CD14-positive monocyte (primary cell): ENCODE results near the gene CACNA1E. TPM values are rescaled to one million over a fixed set of nuclear protein-coding genes. Genes with fewer than 3 reads are reported as not detected.

Experiments
- DNase-seq, 3 donors: peaks; one replicate each; pipeline ENCODE4 v3.0.0-alpha.2; 2011 to 2022
- H2AFZ ChIP-seq: 2 replicates; pipeline ENCODE4 v1.6.0; 2012; ENCODE audit warnings: mild to moderate bottlenecking, low read depth, low read length, inconsistent platforms; ENCODE audit not compliant: insufficient read depth, poor library complexity, severe bottlenecking
- H3K27ac ChIP-seq, 2 donors: 1 replicate in 1 of 2; 2 replicates in 1 of 2; pipeline ENCODE4 v1.5.1; 2012 to 2013; ENCODE audit warnings: low read length in 2 of 2, control low read depth in 1 of 2, inconsistent platforms in 1 of 2, low read depth in 1 of 2, mild to moderate bottlenecking in 1 of 2
- H3K27me3 ChIP-seq, 2 donors: one replicate each; pipeline versions ENCODE4 v1.6.0 to v1.6.1; 2011 to 2013; ENCODE audit warnings: low read length in 2 of 2; ENCODE audit not compliant: control insufficient read depth in 2 of 2, insufficient read depth in 2 of 2
- H3K36me3 ChIP-seq, 2 donors: replicated peaks in 1 of 2; 1 replicate in 1 of 2; 2 replicates in 1 of 2; pipeline versions ENCODE4 v1.5.1 to v1.6.1; 2012 to 2013; ENCODE audit warnings: low read length in 2 of 2, control low read depth in 1 of 2, inconsistent platforms in 1 of 2, mild to moderate bottlenecking in 1 of 2; ENCODE audit not compliant: insufficient read depth in 2 of 2, control insufficient read depth in 1 of 2
- H3K4me1 ChIP-seq, 2 donors: 1 replicate in 1 of 2; 2 replicates in 1 of 2; pipeline versions ENCODE4 v1.5.1 to v1.6.1; 2012 to 2013; ENCODE audit warnings: low read length in 2 of 2, control low read depth in 1 of 2, inconsistent platforms in 1 of 2, mild to moderate bottlenecking in 1 of 2, moderate library complexity in 1 of 2; ENCODE audit not compliant: insufficient read depth in 2 of 2, control insufficient read depth in 1 of 2
- H3K4me2 ChIP-seq: replicated peaks from 2 replicates; pipeline ENCODE3; 2012; ENCODE audit warnings: low read length, moderate library complexity, mild to moderate bottlenecking; ENCODE audit not compliant: poor library complexity, severe bottlenecking; ENCODE audit errors: extremely low read depth
- H3K4me3 ChIP-seq, 3 experiments: fragments of 200-600 bp in 1 of 3; sonication (generic) in 1 of 3; replicated peaks in 1 of 3; 1 replicate in 2 of 3; 2 replicates in 1 of 3; pipeline ENCODE4 v1.5.1; 2011 to 2013; ENCODE audit warnings: low read length in 3 of 3, mild to moderate bottlenecking in 3 of 3, control low read depth in 2 of 3, low read depth in 2 of 3, inconsistent platforms in 1 of 3, moderate library complexity in 1 of 3
- H3K79me2 ChIP-seq: 2 replicates; pipeline ENCODE4 v1.6.0; 2012; ENCODE audit warnings: mild to moderate bottlenecking, control low read depth, inconsistent platforms, low read length, moderate library complexity; ENCODE audit not compliant: insufficient read depth
- H3K9ac ChIP-seq: 2 replicates; pipeline ENCODE4 v1.6.0; 2017; ENCODE audit warnings: low read length, mild to moderate bottlenecking; ENCODE audit not compliant: insufficient read depth, poor library complexity, severe bottlenecking
- H3K9me3 ChIP-seq, 2 donors: replicated peaks in 1 of 2; 1 replicate in 1 of 2; 2 replicates in 1 of 2; pipeline versions ENCODE4 v1.5.1 to v1.6.1; 2012 to 2013; ENCODE audit warnings: low read length in 2 of 2, control low read depth in 1 of 2; ENCODE audit not compliant: control insufficient read depth in 1 of 2, insufficient read depth in 1 of 2
- H4K20me1 ChIP-seq: 2 replicates; pipeline ENCODE4 v1.6.0; 2012; ENCODE audit warnings: mild to moderate bottlenecking, low read length, control low read depth, moderate library complexity; ENCODE audit not compliant: insufficient read depth
- H3K27ac Mint-ChIP-seq, 7 donors: one replicate each; pipeline ENCODE4 v1.8.0; 2020; ENCODE audit warnings: mild to moderate bottlenecking in 7 of 7, mixed read lengths in 7 of 7, moderate library complexity in 6 of 7, inconsistent platforms in 2 of 7
- H3K27me3 Mint-ChIP-seq, 3 donors: one replicate each; pipeline ENCODE4 v1.8.0; 2021 to 2022; ENCODE audit warnings: low read depth in 3 of 3, mild to moderate bottlenecking in 3 of 3, mixed read lengths in 3 of 3, moderate library complexity in 3 of 3, inconsistent platforms in 1 of 3
- H3K36me3 Mint-ChIP-seq, 2 donors: one replicate each; pipeline ENCODE4 v1.8.0; 2020; ENCODE audit warnings: mixed read lengths in 2 of 2, inconsistent platforms in 1 of 2, mild to moderate bottlenecking in 1 of 2
- H3K4me1 Mint-ChIP-seq: one replicate; pipeline ENCODE4 v1.8.0; 2020; ENCODE audit warnings: mild to moderate bottlenecking, mixed read lengths
- H3K4me3 Mint-ChIP-seq, 2 donors: one replicate each; pipeline ENCODE4 v1.8.0; 2020; ENCODE audit warnings: mild to moderate bottlenecking in 2 of 2, mixed read lengths in 2 of 2, moderate library complexity in 1 of 2
- H3K9me3 Mint-ChIP-seq, 7 donors: one replicate each; pipeline ENCODE4 v1.8.0; 2020 to 2022; ENCODE audit warnings: mixed read lengths in 7 of 7, mild to moderate bottlenecking in 6 of 7, moderate library complexity in 6 of 7, inconsistent platforms in 2 of 7
- CTCF ChIP-seq: fragments of 200-600 bp; IDR thresholded peaks from one replicate; pipeline ENCODE4 v1.8.0; 2022; ENCODE audit warnings: antibody characterized with exemption, mild to moderate bottlenecking
- WGBS: methylation state at CpG from one replicate; pipeline ENCODE4 v1.1.5; 2013; ENCODE audit warnings: missing lambda C conversion rate; ENCODE audit not compliant: insufficient coverage; 5-methylcytosine and 5-hydroxymethylcytosine counted together
- intact Hi-C, 2 donors: fragments of 100-400 bp; cut with micrococcal nuclease; formaldehyde crosslinking; loops; one replicate each; pipeline versions ENCODE4 v1.15.0 to v1.15.1; 2023
- polyA plus RNA-seq, 3 donors: library from polyadenylated mRNA; depleted of rRNA in 1 of 3; unstranded in 2 of 3; stranded (reverse) in 1 of 3; fragments of 300-500 nt in 2 of 3; fragments of >200 nt in 1 of 3; fragmentation: Illumina TruSeq in 2 of 3; gene quantifications; 1 replicate in 2 of 3; 2 replicates in 1 of 3; pipeline ENCODE4 v1.2.3, GENCODE V29; 2012 to 2021

The CACNA1E gene
- polyA plus RNA-seq, 3 donors, result 0.04 TPM; not detected in 2

DNA sequence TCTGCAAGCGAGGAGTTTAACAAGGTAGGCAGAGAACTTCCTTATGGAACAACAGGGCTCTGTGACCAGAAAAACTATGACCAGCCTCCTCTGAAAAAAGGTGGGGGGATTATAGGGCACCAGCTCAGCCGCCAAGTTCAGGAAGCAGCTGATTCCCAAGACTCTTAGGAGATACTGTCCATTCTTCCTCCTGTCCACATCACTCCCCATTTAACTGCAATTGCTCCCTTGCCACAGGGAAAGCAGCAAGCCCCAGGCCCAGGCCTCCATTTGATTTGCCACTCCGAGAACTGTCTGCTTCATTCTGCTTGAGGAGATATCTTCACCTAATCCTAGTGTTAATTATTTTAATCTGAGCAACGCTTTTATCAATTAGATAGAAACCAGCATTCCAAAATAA, 323.9 kb downstream of the CACNA1E start:
- H4K20me1 ChIP-seq, result no peaks in the 10 kb centered on the region
- H3K27me3 Mint-ChIP-seq, result no peaks in the 10 kb centered on the region
- H3K9me3 Mint-ChIP-seq, result peaks cover 0 to 2% (median 0%) of the 10 kb centered on the region in 7 donors
- no peaks in the 10 kb centered on the region for H3K9me3 ChIP-seq
- no CpG with 5 or more reads among the region's 4 CpGs for WGBS
- intact Hi-C loops, result no loop called here
- H3K4me2 ChIP-seq, result no peak overlapping the region
- H3K9ac ChIP-seq, result no peak overlapping the region
- no peaks in the 10 kb centered on the region for H3K36me3 Mint-ChIP-seq
- H3K4me3 Mint-ChIP-seq, result no peak overlapping the region
- H3K27me3 ChIP-seq, result no peaks in the 10 kb centered on the region
- no peak for DNase-seq
- no peak overlapping the region for H3K27ac ChIP-seq
- H3K79me2 ChIP-seq, result no peaks in the 10 kb centered on the region
- H3K4me1 ChIP-seq, result no peaks in the 10 kb centered on the region
- H3K4me1 Mint-ChIP-seq, result no peaks in the 10 kb centered on the region
- H3K4me3 ChIP-seq, result no peak overlapping the region
- no peak overlapping the region for H2AFZ ChIP-seq
- TF ChIP-seq CTCF, result no peak
- H3K36me3 ChIP-seq, result no peaks in the 10 kb centered on the region
- peak overlapping the region in 1 of 7 donors; percentile 12 for H3K27ac Mint-ChIP-seq

GRCh38 chr1:181809991-181810545, 326.8 kb downstream of the CACNA1E start:
- Histone ChIP-seq H3K4me2 (no peak overlapping the region), H3K4me3 (no peak overlapping the region), H3K79me2 (no peaks in the 10 kb centered on the region), H3K27me3 (no peaks in the 10 kb centered on the region), H3K36me3 (no peaks in the 10 kb centered on the region), H4K20me1 (no peaks in the 10 kb centered on the region), H3K4me1 (no peaks in the 10 kb centered on the region), H3K9me3 (no peaks in the 10 kb centered on the region), H3K9ac (no peak overlapping the region), H3K27ac (no peak overlapping the region), H2AFZ (no peak overlapping the region)
- Mint-ChIP-seq H3K4me3 (no peak overlapping the region), H3K9me3 (peaks cover 0 to 3% (median 1%) of the 10 kb centered on the region in 7 donors), H3K27me3 (no peaks in the 10 kb centered on the region), H3K27ac (no peak overlapping the region), H3K4me1 (no peaks in the 10 kb centered on the region), H3K36me3 (no peaks in the 10 kb centered on the region)
- WGBS, result no CpG with 5 or more reads among the region's 1 CpG
- no peak for TF ChIP-seq CTCF
- intact Hi-C loops, result no loop called here
- DNase-seq, result no peak
